ENCODE data around the gene BATF3.

GRCh38 chr1:212698467-212699103, 1.1 kb downstream of the BATF3 start:
- no peak for TF ChIP-seq EZH2 (IDR thresholded peaks at IDR 0.05; ENCODE audit: low read depth)
- TF ChIP-seq CTCF (conservative IDR thresholded peaks at IDR 0.05), result no peak
